OCI-M1 (cell line): ENCODE data around the gene ASIC2.

ENCODE experiments used
- DNase-seq: peaks from one replicate; lab custom pipeline; 2025; lab: John Stamatoyannopoulos, UW

Gene ASIC2

GRCh38 chr17:33113276-33113990 lies 179.7 kb downstream of the ASIC2 start:
- DNase-seq = no peak

GRCh38 chr17:33112763-33113162 lies 180.3 kb downstream of the ASIC2 start:
- DNase-seq = no peak

GRCh38 chr17:33109336-33110072 lies 183.6 kb downstream of the ASIC2 start:
- no peak for DNase-seq

GRCh38 chr17:33106525-33107165 lies 186.4 kb downstream of the ASIC2 start:
- no peak for DNase-seq

GRCh38 chr17:33105911-33106310 lies 187.2 kb downstream of the ASIC2 start:
- no peak for DNase-seq

GRCh38 chr17:33099906-33100305 lies 193.2 kb downstream of the ASIC2 start:
- no peak for DNase-seq

GRCh38 chr17:33099252-33099651 lies 193.8 kb downstream of the ASIC2 start:
- DNase-seq = no peak

GRCh38 chr17:33097411-33097810 lies 195.7 kb downstream of the ASIC2 start:
- no peak for DNase-seq

- DNase-seq = no peak
Measured at GRCh38 chr17:33096161-33096560, 196.9 kb downstream of the ASIC2 start.

- DNase-seq = no peak
Measured at GRCh38 chr17:33091271-33091670, 201.8 kb downstream of the ASIC2 start.

- no peak for DNase-seq
Measured at GRCh38 chr17:33090806-33091205, 202.3 kb downstream of the ASIC2 start.

GRCh38 chr17:33086878-33087277 lies 206.2 kb downstream of the ASIC2 start:
- no peak for DNase-seq

GRCh38 chr17:33086041-33086440 lies 207.1 kb downstream of the ASIC2 start:
- no peak for DNase-seq

- no peak for DNase-seq
Measured at GRCh38 chr17:33085256-33085655, 207.8 kb downstream of the ASIC2 start.

GRCh38 chr17:33084755-33085154 lies 208.3 kb downstream of the ASIC2 start:
- DNase-seq = no peak

- no peak for DNase-seq
Measured at GRCh38 chr17:33082529-33083173, 210.4 kb downstream of the ASIC2 start.

GRCh38 chr17:33080091-33080490 lies 213.0 kb downstream of the ASIC2 start:
- no peak for DNase-seq

GRCh38 chr17:33079201-33079600 lies 213.9 kb downstream of the ASIC2 start:
- no peak for DNase-seq

- no peak for DNase-seq
Measured at GRCh38 chr17:33076979-33077378, 216.1 kb downstream of the ASIC2 start.

- DNase-seq = no peak
Measured at GRCh38 chr17:33073416-33073815, 219.7 kb downstream of the ASIC2 start.

GRCh38 chr17:33072421-33073161 lies 220.5 kb downstream of the ASIC2 start:
- no peak for DNase-seq

- DNase-seq = no peak
Measured at GRCh38 chr17:33071656-33072055, 221.4 kb downstream of the ASIC2 start.
